Lower leg skin (tissue), 3 donors: ENCODE measurements around the gene NBEA.

Experiments
- CTCF ChIP-seq, 3 donors: fragments of 450-650 bp; IDR thresholded peaks; one replicate each; pipeline ENCODE4 v1.5.1; 2016; ENCODE audit warnings: antibody characterized with exemption in 3 of 3, mild to moderate bottlenecking in 3 of 3, moderate library complexity in 2 of 3
- POLR2A ChIP-seq, 2 donors: fragments of 450-650 bp; IDR thresholded peaks; one replicate each; pipeline ENCODE4 v1.6.1; 2016 to 2017; ENCODE audit warnings: antibody characterized with exemption in 2 of 2, mild to moderate bottlenecking in 1 of 2, moderate library complexity in 1 of 2

GRCh38 chr13:35548790-35549189 is 606.7 kb downstream of the NBEA start:
- TF ChIP-seq CTCF (IDR thresholded peaks at IDR 0.05) (no peak), POLR2A (IDR thresholded peaks at IDR 0.05) (no peak)
